K562 (cell line): Measurements from ENCODE around the gene SACM1L.

ENCODE experiments used
- CTCF ChIP-seq, 3 experiments: IDR thresholded peaks in 2 of 3; conservative IDR thresholded peaks in 1 of 3; 2 replicates each; pipeline ENCODE4 v1.5.1; 2011 to 2012; ENCODE audit warnings: low read length in 3 of 3, mild to moderate bottlenecking in 3 of 3, control low read depth in 2 of 3, improper control_type of control experiment in 1 of 3, inconsistent platforms in 1 of 3, low read depth in 1 of 3, mixed read lengths in 1 of 3, moderate library complexity in 1 of 3; ENCODE audit not compliant: insufficient read depth in 2 of 3
- EZH2 ChIP-seq: IDR thresholded peaks from 2 replicates; pipeline ENCODE4 v1.6.1; 2012; ENCODE audit warnings: low read depth, mild to moderate bottlenecking, inconsistent platforms, low read length, borderline replicate concordance
- FOXM1 ChIP-seq, 2 experiments: fragments of 450-650 bp in 1 of 2; sonication (generic) in 1 of 2; formaldehyde crosslinking in 1 of 2; IDR thresholded peaks; 2 replicates each; pipeline versions ENCODE4 v1.6.1 to v1.9.0; 2017 to 2022; ENCODE audit warnings: low read depth in 2 of 2, mild to moderate bottlenecking in 2 of 2, missing genetic modification reagents in 1 of 2, moderate library complexity in 1 of 2
- ILK ChIP-seq: fragments of 450-650 bp; IDR thresholded peaks from 2 replicates; pipeline ENCODE4 v1.6.1; 2016; ENCODE audit warnings: missing genetic modification characterization, low read depth, mild to moderate bottlenecking, missing compliant biosample characterization, moderate library complexity, borderline replicate concordance
- POLR2A ChIP-seq: fragments of 450-650 bp; conservative IDR thresholded peaks from 2 replicates; pipeline ENCODE4 v1.6.1; 2016
- REST ChIP-seq, 2 experiments: fragments of 450-650 bp; formaldehyde crosslinking in 1 of 2; IDR thresholded peaks; 2 replicates each; pipeline versions ENCODE4 v1.4.0 to v1.6.1; 2014 to 2020; ENCODE audit warnings: mild to moderate bottlenecking in 2 of 2, borderline replicate concordance in 1 of 2, low read depth in 1 of 2
- SIN3A ChIP-seq, 2 experiments: fragments of 150-350 bp in 1 of 2; IDR thresholded peaks; 2 replicates each; pipeline ENCODE4 v1.6.1; 2011 to 2016; ENCODE audit warnings: borderline replicate concordance in 2 of 2, low read depth in 2 of 2, low read length in 2 of 2, mild to moderate bottlenecking in 2 of 2, moderate library complexity in 2 of 2; ENCODE audit not compliant: control insufficient read depth in 1 of 2
- TRIM25 ChIP-seq: fragments of 450-650 bp; IDR thresholded peaks from 2 replicates; pipeline ENCODE4 v1.7.0; 2016; ENCODE audit warnings: borderline replicate concordance
- YY1 ChIP-seq, 3 experiments: IDR thresholded peaks; 2 replicates each; pipeline ENCODE4 v1.6.1; 2011; ENCODE audit warnings: low read length in 2 of 3, mild to moderate bottlenecking in 2 of 3, moderate library complexity in 2 of 3, borderline replicate concordance in 1 of 3, control low read depth in 1 of 3, low read depth in 1 of 3; ENCODE audit not compliant: insufficient read depth in 3 of 3, insufficient replicate concordance in 2 of 3, control insufficient read depth in 1 of 3, insufficient read length in 1 of 3; ENCODE audit errors: extremely low read depth in 1 of 3
- ZBTB40 ChIP-seq, 2 experiments: fragments of 450-650 bp in 1 of 2; sonication (generic) in 1 of 2; formaldehyde crosslinking in 1 of 2; IDR thresholded peaks; 2 replicates each; pipeline versions ENCODE4 v1.7.1 to v1.9.0; 2016 to 2022; ENCODE audit warnings: inconsistent platforms in 1 of 2, mild to moderate bottlenecking in 1 of 2, missing genetic modification reagents in 1 of 2

GRCh38 chr3:45748068-45748467 lies 58.9 kb downstream of the SACM1L start:
- no peak for TF ChIP-seq CTCF (IDR thresholded peaks at IDR 0.05 in 2 of 3, conservative IDR thresholded peaks at IDR 0.05 in 1 of 3; ENCODE audit: insufficient read depth in 2 of 3, low read depth in 1 of 3, low read length in 3 of 3)
- no peak for TF ChIP-seq SIN3A (IDR thresholded peaks at IDR 0.05; ENCODE audit: borderline replicate concordance in 2 of 2, control insufficient read depth in 1 of 2, low read depth in 2 of 2, low read length in 2 of 2)
- TF ChIP-seq FOXM1 (IDR thresholded peaks at IDR 0.05; ENCODE audit: low read depth) = no peak
- no peak for TF ChIP-seq FOXM1 (CRISPR knock-in tag; IDR thresholded peaks at IDR 0.05; ENCODE audit: low read depth)
- no peak for TF ChIP-seq POLR2A
- TF ChIP-seq EZH2 = no peak
- no peak for TF ChIP-seq TRIM25
- TF ChIP-seq REST (IDR thresholded peaks at IDR 0.05; ENCODE audit: borderline replicate concordance) = no peak
- TF ChIP-seq REST (CRISPR knock-in tag; IDR thresholded peaks at IDR 0.05; ENCODE audit: low read depth) = no peak
- TF ChIP-seq ZBTB40 (IDR thresholded peaks at IDR 0.05) = no peak
- no peak for TF ChIP-seq ZBTB40 (CRISPR knock-in tag; IDR thresholded peaks at IDR 0.05)
- no peak for TF ChIP-seq YY1 (IDR thresholded peaks at IDR 0.05; ENCODE audit: borderline replicate concordance in 1 of 3, control insufficient read depth in 1 of 3, extremely low read depth in 1 of 3, insufficient read depth in 3 of 3, insufficient read length in 1 of 3, insufficient replicate concordance in 2 of 3, low read depth in 1 of 3, low read length in 2 of 3)
- TF ChIP-seq ILK = no peak
